Measurements from ENCODE around the gene BRICD5. TPM values are rescaled to one million over a fixed set of nuclear protein-coding genes. Genes with fewer than 3 reads are reported as not detected.
"Not testable (repeated sequence)": the region's sequence is repeated elsewhere in the genome, so short reads cannot be mapped to it uniquely, and the experiment has no call there.

The BRICD5 gene
- polyA plus RNA-seq: 10 to 100 TPM in 1 of 4 donors, 1 to 10 TPM in 3; 1.6 to 84.1 (median 8.6) TPM
- long read RNA-seq, donor 1: 0 reads
- long read RNA-seq, donor 2: 0 reads
- long read RNA-seq, donor 3: 0 reads
- long read RNA-seq, donor 4: 0 reads
- long read RNA-seq, donor 5, partial matches to known transcripts: 0 of 1 reads
- long read RNA-seq, donor 5, other reads (novel, unspliced or antisense): 0 of 1 reads
- long read RNA-seq, donor 6: 0 reads
- long read RNA-seq, donor 7, partial matches to known transcripts: 0 of 2 reads
- long read RNA-seq, donor 7, other reads (novel, unspliced or antisense): 0 of 2 reads
- long read RNA-seq, donor 8: 0 reads
- long read RNA-seq, donor 9: 0 reads
- long read RNA-seq, donor 10, partial matches to known transcripts: 0 of 2 reads
- long read RNA-seq, donor 10, other reads (novel, unspliced or antisense): 0 of 2 reads

GRCh38 chr16:2210386-2211365 lies at the start of gene BRICD5:
Gene BRICD5, minus strand, starts transcription at chr16:2210863. Its CDS starts 30 bp downstream, at chr16:2210833.
- FAIRE-seq: no peak
- peaks cover 2 to 24% (median 6%) of the 10 kb centered on the region in 3 donors for H3K4me1 ChIP-seq (ENCODE audit: control insufficient read depth in 3 of 3, insufficient read depth in 2 of 3, low read depth in 1 of 3, low read length in 2 of 3)
- H3K9me3 ChIP-seq (ENCODE audit: control insufficient read depth in 2 of 2, insufficient read depth in 1 of 2, low read depth in 1 of 2, low read length in 1 of 2): no peaks in the 10 kb centered on the region
- no peaks in the 10 kb centered on the region for H3K27me3 ChIP-seq (ENCODE audit: control insufficient read depth in 3 of 3, insufficient read depth in 3 of 3, low read length in 3 of 3)
- 76 to 82% (median 76%) methylated on average over 24 of the region's 24 CpGs for WGBS, 3 donors
- peaks cover 0 to 64% (median 2%) of the 10 kb centered on the region in 3 donors for H3K36me3 ChIP-seq (ENCODE audit: control insufficient read depth in 3 of 3, insufficient read depth in 2 of 3, low read depth in 1 of 3, low read length in 3 of 3)
- no peak within 1 kb of the TSS for H3K4me3 ChIP-seq (ENCODE audit: low read depth in 1 of 3, low read length in 3 of 3)
- no peak for DNase-seq
- H3K27ac ChIP-seq (ENCODE audit: low read depth in 1 of 3, low read length in 2 of 3): no peak within 1 kb of the TSS

- WGBS, 3 donors: 89 to 95% (median 91%) methylated on average over 8 of the region's 8 CpGs
- Histone ChIP-seq H3K4me3 (ENCODE audit: low read depth in 1 of 3, low read length in 3 of 3) (no peak overlapping the region), H3K27me3 (ENCODE audit: control insufficient read depth in 3 of 3, insufficient read depth in 3 of 3, low read length in 3 of 3) (no peaks in the 10 kb centered on the region), H3K9me3 (ENCODE audit: control insufficient read depth in 2 of 2, insufficient read depth in 1 of 2, low read depth in 1 of 2, low read length in 1 of 2) (no peaks in the 10 kb centered on the region), H3K27ac (ENCODE audit: low read depth in 1 of 3, low read length in 2 of 3) (no peak overlapping the region), H3K4me1 (ENCODE audit: control insufficient read depth in 3 of 3, insufficient read depth in 2 of 3, low read depth in 1 of 3, low read length in 2 of 3) (no peaks in the 10 kb centered on the region), H3K36me3 (ENCODE audit: control insufficient read depth in 3 of 3, insufficient read depth in 2 of 3, low read depth in 1 of 3, low read length in 3 of 3) (peaks cover 28 to 74% (median 30%) of the 10 kb centered on the region in 3 donors)
- FAIRE-seq (no peak), DNase-seq (no peak)
Observed at GRCh38 chr16:2260250-2260649, 49.6 kb upstream of the BRICD5 start.

DNA sequence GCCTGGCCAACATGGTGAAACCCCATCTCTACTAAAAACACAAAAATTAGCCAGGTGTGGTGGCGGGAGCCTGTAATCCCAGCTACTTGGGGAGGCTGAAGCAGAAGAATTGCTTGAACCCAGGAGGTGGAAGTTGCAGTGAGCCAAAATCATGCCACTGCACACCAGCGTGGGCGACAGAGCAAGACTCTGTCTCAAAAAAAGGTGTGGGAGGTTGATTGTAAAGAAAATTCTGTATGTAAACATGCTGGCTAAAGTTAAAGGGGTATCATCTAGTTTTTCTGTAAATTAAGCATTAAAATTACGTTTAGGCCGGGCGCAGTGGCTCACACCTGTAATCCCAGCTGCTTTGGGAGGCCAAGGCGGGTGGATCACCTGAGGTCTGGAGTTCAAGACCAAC lies 47.9 kb upstream of the BRICD5 start:
- DNase-seq; H3K27ac ChIP-seq (ENCODE audit: low read depth in 1 of 3, low read length in 2 of 3); H3K9me3 ChIP-seq (ENCODE audit: control insufficient read depth in 2 of 2, insufficient read depth in 1 of 2, low read depth in 1 of 2, low read length in 1 of 2); H3K4me1 ChIP-seq (ENCODE audit: control insufficient read depth in 3 of 3, insufficient read depth in 2 of 3, low read depth in 1 of 3, low read length in 2 of 3); H3K27me3 ChIP-seq (ENCODE audit: control insufficient read depth in 3 of 3, insufficient read depth in 3 of 3, low read length in 3 of 3); H3K4me3 ChIP-seq (ENCODE audit: low read depth in 1 of 3, low read length in 3 of 3); FAIRE-seq: not testable (repeated sequence)
- 93 to 97% (median 97%) methylated on average over 7 of the region's 7 CpGs for WGBS, 3 donors
- peaks cover 29 to 80% (median 37%) of the 10 kb centered on the region in 3 donors for H3K36me3 ChIP-seq (ENCODE audit: control insufficient read depth in 3 of 3, insufficient read depth in 2 of 3, low read depth in 1 of 3, low read length in 3 of 3)

- FAIRE-seq: no peak
- 92 to 94% (median 93%) methylated on average over 6 of the region's 6 CpGs for WGBS, 3 donors
- peaks cover 24 to 79% (median 34%) of the 10 kb centered on the region in 3 donors for H3K36me3 ChIP-seq (ENCODE audit: control insufficient read depth in 3 of 3, insufficient read depth in 2 of 3, low read depth in 1 of 3, low read length in 3 of 3)
Observed at GRCh38 chr16:2257726-2258125, 47.1 kb upstream of the BRICD5 start.

DNA sequence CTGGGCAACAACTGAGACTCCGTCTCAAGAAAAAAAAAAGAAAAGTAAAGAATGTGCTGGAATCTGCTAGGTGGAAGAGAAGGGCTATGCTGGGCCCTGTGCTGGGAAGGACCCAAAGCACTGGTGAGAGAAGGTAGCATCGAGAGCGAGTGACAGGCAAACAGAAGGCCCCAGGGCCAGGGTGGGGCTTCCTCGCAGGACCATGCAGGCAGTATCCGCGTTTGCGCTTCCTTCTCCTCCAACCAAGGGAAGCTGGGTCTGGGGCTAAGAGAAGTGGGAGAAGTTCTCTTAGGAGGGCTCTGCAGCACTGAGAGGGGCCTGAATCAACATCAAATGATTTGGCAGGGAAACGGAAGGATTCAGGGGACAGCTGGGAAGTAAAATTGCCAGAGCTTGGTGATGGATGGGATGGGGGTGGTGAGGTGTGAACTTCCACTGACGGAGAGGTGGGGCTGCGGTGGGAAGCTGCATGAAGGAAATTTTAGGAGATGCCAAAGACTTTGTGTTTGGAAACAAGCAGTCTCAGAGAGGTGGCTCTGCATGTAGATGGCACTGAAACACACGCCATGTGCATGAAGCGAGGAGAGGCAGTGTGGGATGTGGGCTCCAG lies 46.0 kb upstream of the BRICD5 start:
- WGBS, 3 donors: 88 to 94% (median 93%) methylated on average over 12 of the region's 12 CpGs
- no peak for FAIRE-seq
- Histone ChIP-seq H3K4me1 (ENCODE audit: control insufficient read depth in 3 of 3, insufficient read depth in 2 of 3, low read depth in 1 of 3, low read length in 2 of 3) (peaks cover 0 to 7% (median 0%) of the 10 kb centered on the region in 3 donors), H3K27ac (ENCODE audit: low read depth in 1 of 3, low read length in 2 of 3) (no peak overlapping the region), H3K36me3 (ENCODE audit: control insufficient read depth in 3 of 3, insufficient read depth in 2 of 3, low read depth in 1 of 3, low read length in 3 of 3) (peaks cover 19 to 81% (median 30%) of the 10 kb centered on the region in 3 donors), H3K27me3 (ENCODE audit: control insufficient read depth in 3 of 3, insufficient read depth in 3 of 3, low read length in 3 of 3) (no peaks in the 10 kb centered on the region), H3K9me3 (ENCODE audit: control insufficient read depth in 2 of 2, insufficient read depth in 1 of 2, low read depth in 1 of 2, low read length in 1 of 2) (no peaks in the 10 kb centered on the region), H3K4me3 (ENCODE audit: low read depth in 1 of 3, low read length in 3 of 3) (no peak overlapping the region)
- no peak for DNase-seq

More at GRCh38 chr16:2257726-2258125, 47.1 kb upstream of the BRICD5 start:
- no peaks in the 10 kb centered on the region for H3K27me3 ChIP-seq (ENCODE audit: control insufficient read depth in 3 of 3, insufficient read depth in 3 of 3, low read length in 3 of 3)
- DNase-seq: no peak
- H3K4me1 ChIP-seq (ENCODE audit: control insufficient read depth in 3 of 3, insufficient read depth in 2 of 3, low read depth in 1 of 3, low read length in 2 of 3): no peaks in the 10 kb centered on the region
- no peak overlapping the region for H3K4me3 ChIP-seq (ENCODE audit: low read depth in 1 of 3, low read length in 3 of 3)
- H3K9me3 ChIP-seq (ENCODE audit: control insufficient read depth in 2 of 2, insufficient read depth in 1 of 2, low read depth in 1 of 2, low read length in 1 of 2): no peaks in the 10 kb centered on the region
- H3K27ac ChIP-seq (ENCODE audit: low read depth in 1 of 3, low read length in 2 of 3): no peak overlapping the region

DNA sequence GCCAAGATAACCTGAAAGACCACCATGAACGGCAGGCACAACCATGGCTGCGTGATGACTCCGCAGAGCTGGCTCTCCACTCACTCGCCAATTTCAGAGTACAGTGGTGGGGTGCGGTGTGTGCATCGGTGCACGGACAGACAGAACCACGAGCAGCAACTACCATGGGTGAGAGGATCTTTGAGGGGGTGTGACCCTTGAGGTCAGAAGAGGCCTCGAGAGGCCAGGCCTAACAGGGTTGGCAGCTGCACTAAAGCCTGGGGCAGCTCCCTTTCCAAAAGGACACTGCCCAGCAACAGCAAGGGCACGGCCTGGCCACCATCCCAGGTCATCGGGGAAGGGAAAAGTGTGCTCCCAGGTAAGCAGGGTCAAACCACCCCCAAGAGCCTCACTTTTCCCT lies 42.6 kb upstream of the BRICD5 start:
- Histone ChIP-seq H3K4me1 (ENCODE audit: control insufficient read depth in 3 of 3, insufficient read depth in 2 of 3, low read depth in 1 of 3, low read length in 2 of 3) (peaks cover 0 to 11% (median 2%) of the 10 kb centered on the region in 3 donors), H3K4me3 (ENCODE audit: low read depth in 1 of 3, low read length in 3 of 3) (no peak overlapping the region), H3K9me3 (ENCODE audit: control insufficient read depth in 2 of 2, insufficient read depth in 1 of 2, low read depth in 1 of 2, low read length in 1 of 2) (no peaks in the 10 kb centered on the region), H3K27ac (ENCODE audit: low read depth in 1 of 3, low read length in 2 of 3) (no peak overlapping the region), H3K36me3 (ENCODE audit: control insufficient read depth in 3 of 3, insufficient read depth in 2 of 3, low read depth in 1 of 3, low read length in 3 of 3) (peaks cover 16 to 76% (median 23%) of the 10 kb centered on the region in 3 donors), H3K27me3 (ENCODE audit: control insufficient read depth in 3 of 3, insufficient read depth in 3 of 3, low read length in 3 of 3) (no peaks in the 10 kb centered on the region)
- no peak for DNase-seq
- FAIRE-seq: no peak
- 84 to 90% (median 87%) methylated on average over 11 of the region's 11 CpGs for WGBS, 3 donors

GRCh38 chr16:2252806-2253148 lies 42.1 kb upstream of the BRICD5 start:
- FAIRE-seq (no peak), DNase-seq (no peak)
- H3K27ac ChIP-seq (ENCODE audit: low read depth in 1 of 3, low read length in 2 of 3): peak overlapping the region in 1 of 3 donors; percentile 12
- WGBS, 3 donors: 94 to 95% (median 94%) methylated on average over 7 of the region's 7 CpGs
- peaks cover 0 to 11% (median 2%) of the 10 kb centered on the region in 3 donors for H3K4me1 ChIP-seq (ENCODE audit: control insufficient read depth in 3 of 3, insufficient read depth in 2 of 3, low read depth in 1 of 3, low read length in 2 of 3)
- H3K27me3 ChIP-seq (ENCODE audit: control insufficient read depth in 3 of 3, insufficient read depth in 3 of 3, low read length in 3 of 3): no peaks in the 10 kb centered on the region
- peaks cover 15 to 75% (median 23%) of the 10 kb centered on the region in 3 donors for H3K36me3 ChIP-seq (ENCODE audit: control insufficient read depth in 3 of 3, insufficient read depth in 2 of 3, low read depth in 1 of 3, low read length in 3 of 3)
- no peaks in the 10 kb centered on the region for H3K9me3 ChIP-seq (ENCODE audit: control insufficient read depth in 2 of 2, insufficient read depth in 1 of 2, low read depth in 1 of 2, low read length in 1 of 2)
- H3K4me3 ChIP-seq (ENCODE audit: low read depth in 1 of 3, low read length in 3 of 3): no peak overlapping the region
